Limb (tissue), 2 donors: Measurements from ENCODE around the gene FAM110C.

Experiments used
- DNase-seq, 2 donors: peaks; one replicate each; pipeline ENCODE4 v3.0.0-alpha.2; 2016; ENCODE audit errors: extremely low spot score in 2 of 2

The FAM110C gene

GRCh38 chr2:10222-10875 is 36.0 kb downstream of the FAM110C start:
- DNase-seq, result peak in 1 of 2 donors; percentile 51
